Fibroblast of lung (primary cell): ENCODE measurements around the gene EEFSEC.

Source experiments
- EZH2 ChIP-seq: IDR thresholded peaks from 2 replicates; pipeline ENCODE4 v1.5.1; 2012; ENCODE audit warnings: low read length, control low read depth, mild to moderate bottlenecking; ENCODE audit errors: missing control alignments
- TF ChIP-seq, protein P1 (sequence below), 2 donors: IDR thresholded peaks in 1 of 2; conservative IDR thresholded peaks in 1 of 2; 1 replicate in 1 of 2; 2 replicates in 1 of 2; pipeline ENCODE4 v1.5.1; 2011 to 2012; ENCODE audit warnings: low read length in 2 of 2, control low read depth in 1 of 2, inconsistent platforms in 1 of 2, low read depth in 1 of 2, mild to moderate bottlenecking in 1 of 2

DNA sequence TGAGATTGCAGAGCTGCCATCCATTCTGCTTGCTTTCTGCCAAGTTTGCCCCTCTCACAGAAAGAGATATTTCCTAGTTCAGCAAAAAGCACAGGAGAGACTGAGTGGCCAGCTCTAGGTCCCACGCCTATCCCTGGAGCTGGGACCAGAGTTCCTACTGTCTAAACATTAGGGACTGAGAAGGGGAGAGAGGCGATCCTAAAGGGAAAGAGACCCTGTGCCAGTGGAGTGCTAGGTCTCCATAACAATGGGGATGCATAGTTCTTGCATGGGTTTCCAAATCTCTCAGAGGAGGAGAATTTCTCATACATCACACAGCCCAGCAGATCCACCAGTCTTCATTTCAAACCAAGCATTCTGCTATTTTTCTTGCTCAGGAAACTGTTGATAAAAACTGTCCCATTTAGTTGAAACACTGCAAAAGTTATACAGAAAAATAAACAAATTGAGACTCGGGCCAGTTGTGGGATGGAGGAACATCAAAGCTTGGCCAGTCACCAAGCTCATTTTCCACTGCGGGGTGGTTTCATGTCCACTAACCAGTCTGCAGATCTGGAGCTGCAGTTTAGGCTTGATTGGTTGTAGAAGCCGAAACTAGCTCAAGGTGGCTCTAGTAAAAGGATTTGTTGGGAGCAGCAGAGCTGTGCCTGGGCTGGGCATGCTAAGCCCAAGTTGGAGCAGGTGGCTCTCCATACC is 62.7 kb downstream of the EEFSEC start:
- TF ChIP-seq, protein P1, sequence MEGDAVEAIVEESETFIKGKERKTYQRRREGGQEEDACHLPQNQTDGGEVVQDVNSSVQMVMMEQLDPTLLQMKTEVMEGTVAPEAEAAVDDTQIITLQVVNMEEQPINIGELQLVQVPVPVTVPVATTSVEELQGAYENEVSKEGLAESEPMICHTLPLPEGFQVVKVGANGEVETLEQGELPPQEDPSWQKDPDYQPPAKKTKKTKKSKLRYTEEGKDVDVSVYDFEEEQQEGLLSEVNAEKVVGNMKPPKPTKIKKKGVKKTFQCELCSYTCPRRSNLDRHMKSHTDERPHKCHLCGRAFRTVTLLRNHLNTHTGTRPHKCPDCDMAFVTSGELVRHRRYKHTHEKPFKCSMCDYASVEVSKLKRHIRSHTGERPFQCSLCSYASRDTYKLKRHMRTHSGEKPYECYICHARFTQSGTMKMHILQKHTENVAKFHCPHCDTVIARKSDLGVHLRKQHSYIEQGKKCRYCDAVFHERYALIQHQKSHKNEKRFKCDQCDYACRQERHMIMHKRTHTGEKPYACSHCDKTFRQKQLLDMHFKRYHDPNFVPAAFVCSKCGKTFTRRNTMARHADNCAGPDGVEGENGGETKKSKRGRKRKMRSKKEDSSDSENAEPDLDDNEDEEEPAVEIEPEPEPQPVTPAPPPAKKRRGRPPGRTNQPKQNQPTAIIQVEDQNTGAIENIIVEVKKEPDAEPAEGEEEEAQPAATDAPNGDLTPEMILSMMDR (conservative IDR thresholded peaks at IDR 0.05 in 1 of 2, IDR thresholded peaks at IDR 0.05 in 1 of 2; ENCODE audit: low read depth in 1 of 2, low read length in 2 of 2): no peak
- TF ChIP-seq EZH2: no peak
